Effector memory CD8-positive, alpha-beta T cell (primary cell): ENCODE measurements around the gene TUNAR.

Experiments used
- ATAC-seq: fragments of 150-1000 bp; cut with Tn5 transposase; replicated peaks from 2 replicates; pipeline ENCODE4 v1.10.0; 2021; ENCODE audit warnings: mild to moderate bottlenecking, moderate library complexity
- DNase-seq, 3 experiments: peaks; one replicate each; pipeline ENCODE4 v3.0.0; 2021
- H3K27ac Mint-ChIP-seq, 2 donors: one replicate each; pipeline ENCODE4 v1.8.0; 2022; ENCODE audit warnings: mild to moderate bottlenecking in 2 of 2, mixed read lengths in 2 of 2, moderate library complexity in 2 of 2
- H3K27me3 Mint-ChIP-seq, 2 donors: one replicate each; pipeline ENCODE4 v1.8.0; 2022; ENCODE audit warnings: mixed read lengths in 2 of 2
- H3K36me3 Mint-ChIP-seq: one replicate; pipeline ENCODE4 v1.8.0; 2022; ENCODE audit warnings: mild to moderate bottlenecking, moderate library complexity, mixed read lengths; ENCODE audit not compliant: insufficient read depth
- H3K4me1 Mint-ChIP-seq, 2 donors: one replicate each; pipeline ENCODE4 v1.8.0; 2022; ENCODE audit warnings: low read depth in 2 of 2, mixed read lengths in 2 of 2
- H3K4me3 Mint-ChIP-seq, 2 donors: one replicate each; pipeline ENCODE4 v1.8.0; 2022; ENCODE audit warnings: mild to moderate bottlenecking in 2 of 2, mixed read lengths in 2 of 2, moderate library complexity in 2 of 2
- H3K9me3 Mint-ChIP-seq, 2 donors: one replicate each; pipeline ENCODE4 v1.8.0; 2022; ENCODE audit warnings: mixed read lengths in 2 of 2

TUNAR gene

GRCh38 chr14:95903616-95904107, 27.0 kb downstream of the TUNAR start:
- no peaks in the 10 kb centered on the region for H3K36me3 Mint-ChIP-seq
- ATAC-seq (no peak), DNase-seq (no peak)
- H3K9me3 Mint-ChIP-seq = no peaks in the 10 kb centered on the region
- no peak overlapping the region for H3K4me3 Mint-ChIP-seq
- H3K4me1 Mint-ChIP-seq = no peaks in the 10 kb centered on the region
- H3K27me3 Mint-ChIP-seq = peaks cover 22 to 50% of the 10 kb centered on the region in 2 donors
- H3K27ac Mint-ChIP-seq = no peak overlapping the region

DNA sequence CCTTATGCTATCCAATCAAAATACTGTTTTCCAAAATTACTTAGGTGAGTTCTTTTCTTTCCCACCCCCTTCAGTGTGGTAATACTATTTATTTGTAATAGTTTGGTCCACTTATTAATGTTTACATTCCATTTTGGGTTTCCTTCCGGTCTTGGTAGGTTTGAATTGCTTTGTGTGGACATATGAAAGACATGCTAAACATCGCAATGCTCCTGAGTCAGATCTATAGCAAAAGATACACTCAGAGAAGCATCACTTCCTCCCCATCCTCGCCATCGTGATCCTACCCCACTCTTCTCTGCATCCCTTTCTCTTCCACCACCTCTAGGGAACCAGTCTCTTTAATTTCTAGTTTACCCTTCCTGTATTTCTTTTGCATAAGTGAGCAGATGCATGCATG, 30.0 kb downstream of the TUNAR start:
- H3K27me3 Mint-ChIP-seq = peaks cover 13 to 43% of the 10 kb centered on the region in 2 donors
- DNase-seq = no peak
- H3K4me3 Mint-ChIP-seq = no peak overlapping the region
- no peaks in the 10 kb centered on the region for H3K36me3 Mint-ChIP-seq
- no peaks in the 10 kb centered on the region for H3K9me3 Mint-ChIP-seq
- H3K4me1 Mint-ChIP-seq = no peaks in the 10 kb centered on the region
- ATAC-seq = no peak
- H3K27ac Mint-ChIP-seq = no peak overlapping the region

DNA sequence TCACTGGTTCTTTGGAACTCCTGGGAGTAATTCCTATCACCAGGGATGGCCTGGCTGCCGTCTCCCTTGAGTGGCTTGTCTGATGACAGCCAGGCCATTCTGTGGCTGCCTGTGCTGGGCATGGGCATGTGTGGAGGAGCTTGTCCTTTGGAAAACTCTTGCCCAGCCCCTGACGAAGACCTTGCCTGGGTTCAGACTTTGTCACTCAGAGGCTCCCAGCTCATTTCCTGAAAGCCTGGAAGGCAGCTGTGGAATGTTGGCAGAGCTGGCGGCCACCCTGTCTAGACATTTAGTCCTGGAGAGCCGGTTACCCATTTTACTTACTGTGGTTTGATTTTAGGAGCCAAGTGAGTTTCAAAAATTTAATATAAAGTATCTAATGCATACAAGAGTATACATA, 34.0 kb downstream of the TUNAR start:
- Mint-ChIP-seq H3K9me3 (no peaks in the 10 kb centered on the region), H3K4me1 (no peaks in the 10 kb centered on the region), H3K27me3 (peaks cover 9 to 23% of the 10 kb centered on the region in 2 donors), H3K4me3 (no peak overlapping the region), H3K36me3 (no peaks in the 10 kb centered on the region), H3K27ac (no peak overlapping the region)
- no peak for DNase-seq
- no peak for ATAC-seq

DNA sequence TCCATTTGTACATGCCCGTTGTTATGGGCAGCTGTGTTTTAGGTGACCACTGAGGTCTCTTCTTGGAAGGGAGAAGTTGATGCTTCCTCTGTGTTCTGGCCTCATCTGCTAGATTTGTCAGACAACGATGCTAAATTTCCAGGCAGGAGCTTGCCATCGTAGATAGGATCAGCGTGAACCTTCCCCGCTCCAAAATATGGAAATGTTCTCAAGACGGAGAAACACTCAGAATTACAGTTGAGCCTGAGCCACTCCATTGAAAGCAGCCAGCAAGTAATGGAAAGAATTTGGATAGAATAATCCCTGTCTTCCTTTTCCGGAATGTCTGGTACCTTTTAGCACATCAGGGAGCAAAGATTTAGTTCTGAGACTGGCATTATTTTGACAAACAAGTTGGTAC, 34.8 kb downstream of the TUNAR start:
- Mint-ChIP-seq H3K4me3 (no peak overlapping the region), H3K27ac (no peak overlapping the region)

DNA sequence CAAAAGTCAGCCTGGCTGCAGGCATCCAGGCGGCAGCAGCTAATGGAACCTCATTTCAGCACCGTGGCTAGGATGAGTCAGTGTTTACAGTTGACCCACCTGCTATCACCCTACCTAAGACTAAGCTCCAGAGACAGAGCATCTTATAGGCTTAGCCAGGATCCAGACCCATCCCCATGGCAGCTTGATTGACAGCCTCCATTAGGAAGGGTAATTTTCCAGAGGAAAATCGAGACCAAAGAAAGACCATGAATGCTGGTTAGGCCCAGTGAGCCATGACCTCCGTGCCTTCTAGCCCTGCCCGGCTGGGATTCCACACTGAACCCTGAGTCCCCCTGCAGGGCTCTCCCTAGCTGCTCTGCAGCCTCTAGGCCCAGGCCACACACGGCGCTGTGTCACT, 38.7 kb downstream of the TUNAR start:
- no peaks in the 10 kb centered on the region for H3K4me1 Mint-ChIP-seq
- no peak for DNase-seq
- H3K9me3 Mint-ChIP-seq = no peaks in the 10 kb centered on the region
- no peak overlapping the region for H3K4me3 Mint-ChIP-seq
- no peaks in the 10 kb centered on the region for H3K36me3 Mint-ChIP-seq
- no peak for ATAC-seq
- H3K27ac Mint-ChIP-seq = no peak overlapping the region
- H3K27me3 Mint-ChIP-seq = peaks cover 24 to 46% of the 10 kb centered on the region in 2 donors

More for the DNA sequence above, 34.8 kb downstream of the TUNAR start:
- Mint-ChIP-seq H3K9me3 (no peaks in the 10 kb centered on the region), H3K36me3 (no peaks in the 10 kb centered on the region), H3K27me3 (peaks cover 13 to 27% of the 10 kb centered on the region in 2 donors), H3K4me1 (no peaks in the 10 kb centered on the region)
- DNase-seq (no peak), ATAC-seq (no peak)

DNA sequence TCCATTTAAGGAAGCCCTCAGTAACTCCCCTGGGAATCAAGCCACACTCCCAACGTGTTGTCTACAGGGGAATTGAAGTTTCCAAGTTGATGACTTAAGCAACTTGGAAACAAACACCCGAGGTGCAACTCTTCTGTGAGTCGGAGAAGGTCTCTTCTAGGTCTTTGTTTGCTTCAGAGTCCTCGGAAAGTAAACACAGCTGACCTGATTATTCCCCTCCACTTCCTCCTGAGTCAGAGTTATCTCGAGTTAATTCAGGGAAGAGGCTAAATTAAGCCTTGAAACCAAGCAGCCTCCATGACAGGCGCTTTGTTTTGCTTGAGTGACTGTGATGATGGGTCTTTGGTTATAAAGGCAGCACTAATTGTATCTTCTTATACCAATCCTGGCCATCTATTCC, 41.8 kb downstream of the TUNAR start:
- no peak overlapping the region for H3K4me3 Mint-ChIP-seq
- ATAC-seq = no peak
- H3K27me3 Mint-ChIP-seq = peaks cover 22 to 30% of the 10 kb centered on the region in 2 donors
- H3K27ac Mint-ChIP-seq = no peak overlapping the region
- H3K9me3 Mint-ChIP-seq = no peaks in the 10 kb centered on the region
- no peaks in the 10 kb centered on the region for H3K36me3 Mint-ChIP-seq
- DNase-seq = no peak
- H3K4me1 Mint-ChIP-seq = no peaks in the 10 kb centered on the region

DNA sequence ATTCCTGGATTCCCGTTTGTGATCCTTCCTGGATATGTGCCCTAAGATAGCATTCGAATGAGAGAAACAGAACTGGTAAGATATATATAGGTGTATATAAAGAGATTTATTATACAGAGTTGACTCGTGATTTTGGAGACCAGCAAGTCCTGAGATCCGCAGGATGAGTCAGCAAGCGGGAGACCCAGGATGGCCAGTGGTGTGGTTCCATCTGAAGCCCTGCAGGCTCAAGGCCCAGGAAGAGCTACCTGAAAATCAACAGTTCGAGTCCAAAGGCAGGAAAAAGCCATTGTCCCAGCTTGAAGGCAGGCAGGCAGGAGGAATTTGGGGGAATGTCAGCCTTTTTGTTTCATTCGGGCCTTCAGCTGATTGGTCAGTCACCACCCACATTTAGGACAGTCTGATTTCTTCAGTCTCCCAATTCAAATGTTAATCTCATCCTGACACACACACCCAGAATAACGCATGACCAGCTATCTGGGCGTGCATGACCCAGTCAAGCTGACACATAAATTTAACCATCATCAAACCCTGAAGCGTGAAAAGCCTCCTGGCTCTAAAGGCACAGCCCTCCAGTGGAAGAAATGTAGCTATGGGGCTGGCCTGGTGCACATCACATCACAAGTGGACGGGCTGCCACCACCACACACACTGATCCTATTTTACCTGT, 44.3 kb downstream of the TUNAR start:
- H3K4me3 Mint-ChIP-seq = no peak overlapping the region
- peaks cover 0 to 3% of the 10 kb centered on the region in 2 donors for H3K9me3 Mint-ChIP-seq
- no peaks in the 10 kb centered on the region for H3K4me1 Mint-ChIP-seq
- ATAC-seq = no peak
- no peak overlapping the region for H3K27ac Mint-ChIP-seq
- peaks cover 40 to 52% of the 10 kb centered on the region in 2 donors for H3K27me3 Mint-ChIP-seq
- DNase-seq = no peak
- H3K36me3 Mint-ChIP-seq = no peaks in the 10 kb centered on the region

DNA sequence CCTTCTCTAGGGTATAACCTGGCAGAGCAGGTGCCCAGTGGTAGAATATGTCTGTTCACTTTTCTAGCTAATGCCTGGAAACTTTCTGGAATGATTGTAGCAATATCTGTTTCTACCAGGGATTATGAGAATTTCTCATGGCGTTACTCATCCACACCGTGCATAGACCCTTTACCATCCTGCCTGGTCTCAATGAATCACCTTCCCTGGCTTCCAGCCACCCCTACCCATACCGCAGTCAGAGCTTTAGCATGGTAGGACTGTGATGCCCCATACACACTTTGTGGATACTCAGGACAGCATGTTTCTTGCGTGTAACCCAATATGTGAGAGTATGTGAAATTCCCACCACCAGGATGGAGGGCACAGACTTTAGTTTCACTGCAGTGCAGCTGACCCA, 45.4 kb downstream of the TUNAR start:
- Mint-ChIP-seq H3K4me3 (no peak overlapping the region), H3K27me3 (peaks cover 35 to 48% of the 10 kb centered on the region in 2 donors), H3K27ac (no peak overlapping the region), H3K9me3 (peaks cover 0 to 3% of the 10 kb centered on the region in 2 donors), H3K4me1 (no peaks in the 10 kb centered on the region), H3K36me3 (no peaks in the 10 kb centered on the region)
- ATAC-seq (no peak), DNase-seq (no peak)

- H3K9me3 Mint-ChIP-seq = peaks cover 0 to 3% of the 10 kb centered on the region in 2 donors
- ATAC-seq (no peak), DNase-seq (no peak)
- H3K4me3 Mint-ChIP-seq = no peak overlapping the region
- no peak overlapping the region for H3K27ac Mint-ChIP-seq
- H3K27me3 Mint-ChIP-seq = peaks cover 24 to 54% of the 10 kb centered on the region in 2 donors
- H3K4me1 Mint-ChIP-seq = no peaks in the 10 kb centered on the region
- no peaks in the 10 kb centered on the region for H3K36me3 Mint-ChIP-seq
Observed at GRCh38 chr14:95928751-95929150, 52.1 kb downstream of the TUNAR start.

GRCh38 chr14:95931384-95931783, 54.8 kb downstream of the TUNAR start:
- H3K9me3 Mint-ChIP-seq = peaks cover 0 to 2% of the 10 kb centered on the region in 2 donors
- no peak for ATAC-seq
- peaks cover 9 to 28% of the 10 kb centered on the region in 2 donors for H3K27me3 Mint-ChIP-seq
- no peak overlapping the region for H3K27ac Mint-ChIP-seq
- H3K4me1 Mint-ChIP-seq = no peaks in the 10 kb centered on the region
- H3K4me3 Mint-ChIP-seq = no peak overlapping the region
- DNase-seq = no peak
- H3K36me3 Mint-ChIP-seq = no peaks in the 10 kb centered on the region

GRCh38 chr14:95935228-95935822, 58.7 kb downstream of the TUNAR start:
- ATAC-seq (no peak), DNase-seq (no peak)
- Mint-ChIP-seq H3K4me3 (no peak overlapping the region), H3K9me3 (peaks cover 0 to 2% of the 10 kb centered on the region in 2 donors), H3K36me3 (no peaks in the 10 kb centered on the region), H3K27me3 (peaks cover 8 to 15% of the 10 kb centered on the region in 2 donors), H3K4me1 (no peaks in the 10 kb centered on the region), H3K27ac (no peak overlapping the region)

- Mint-ChIP-seq H3K27me3 (peaks cover 12 to 21% of the 10 kb centered on the region in 2 donors), H3K4me3 (no peak overlapping the region), H3K9me3 (peaks cover 2 to 6% of the 10 kb centered on the region in 2 donors), H3K27ac (no peak overlapping the region), H3K36me3 (no peaks in the 10 kb centered on the region), H3K4me1 (no peaks in the 10 kb centered on the region)
- DNase-seq (no peak), ATAC-seq (no peak)
Observed at GRCh38 chr14:95936041-95936440, 59.4 kb downstream of the TUNAR start.

- DNase-seq (no peak), ATAC-seq (no peak)
- H3K4me1 Mint-ChIP-seq = no peaks in the 10 kb centered on the region
- peaks cover 0 to 12% of the 10 kb centered on the region in 2 donors for H3K9me3 Mint-ChIP-seq
- no peaks in the 10 kb centered on the region for H3K36me3 Mint-ChIP-seq
- peaks cover 19 to 23% of the 10 kb centered on the region in 2 donors for H3K27me3 Mint-ChIP-seq
- H3K4me3 Mint-ChIP-seq = no peak overlapping the region
- no peak overlapping the region for H3K27ac Mint-ChIP-seq
Observed at GRCh38 chr14:95939335-95939734, 62.7 kb downstream of the TUNAR start.

DNA sequence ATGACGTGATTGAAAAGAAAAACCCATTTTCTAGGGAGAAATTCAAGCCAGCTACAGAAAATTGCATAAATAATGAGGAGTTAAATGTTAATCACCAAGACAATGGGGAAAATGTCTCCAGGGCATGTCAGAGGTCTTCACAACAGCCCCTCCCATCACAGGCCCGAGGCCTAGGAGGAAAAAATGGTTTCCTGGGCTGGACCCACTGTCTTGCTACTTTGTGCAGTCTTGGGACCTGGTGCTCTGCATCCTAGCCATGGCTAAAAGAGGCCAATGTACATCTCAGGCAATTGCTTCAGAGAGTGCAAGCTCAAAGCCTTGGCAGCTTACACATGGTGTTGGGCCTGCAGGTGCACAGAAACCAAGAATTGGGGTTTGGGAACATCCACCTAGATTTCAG, 65.3 kb downstream of the TUNAR start:
- Mint-ChIP-seq H3K4me1 (no peaks in the 10 kb centered on the region), H3K27me3 (peaks cover 30 to 31% of the 10 kb centered on the region in 2 donors), H3K9me3 (peaks cover 0 to 12% of the 10 kb centered on the region in 2 donors), H3K4me3 (no peak overlapping the region), H3K27ac (no peak overlapping the region), H3K36me3 (no peaks in the 10 kb centered on the region)
- ATAC-seq (no peak), DNase-seq (no peak)
